ENCODE data around the gene CPTP. TPM values are rescaled to one million over a fixed set of nuclear protein-coding genes. Genes with fewer than 3 reads are reported as not detected.

The CPTP gene
- polyA plus RNA-seq, 1 experiment = 7.1 TPM

DNA sequence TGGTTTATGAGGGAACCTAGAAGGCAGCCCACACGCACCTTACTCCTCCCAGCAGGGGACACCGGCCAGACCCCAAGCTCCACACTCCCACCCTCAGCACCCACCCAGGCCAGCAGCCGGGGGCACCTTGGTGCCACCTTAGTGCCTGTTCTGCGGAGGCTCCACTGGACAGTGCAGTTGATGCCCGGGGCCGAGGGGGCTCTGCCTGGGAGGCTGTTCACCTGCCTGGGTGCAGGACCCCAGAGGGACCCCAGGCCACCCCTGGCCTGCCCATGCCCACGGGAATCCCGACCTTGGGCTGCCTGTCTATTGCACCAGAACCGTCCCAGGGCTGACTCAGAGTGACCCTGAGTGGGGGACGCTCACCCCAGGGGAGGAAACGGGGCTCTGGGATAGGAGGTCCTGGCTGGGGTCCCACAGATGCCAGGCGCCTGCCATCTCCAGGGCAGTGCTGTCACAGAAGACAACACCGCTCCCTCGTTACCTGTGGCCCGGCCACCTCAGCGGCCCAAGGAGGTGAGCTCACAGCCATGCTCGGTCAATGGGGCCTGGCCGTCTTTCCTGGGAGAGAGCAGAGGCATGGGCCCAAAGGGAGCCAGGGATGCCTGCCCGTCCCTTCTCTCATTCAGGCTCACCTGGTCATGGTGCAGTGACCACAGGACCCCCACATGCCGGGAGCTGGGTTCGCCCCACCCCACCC lies 43.7 kb upstream of the CPTP start:
- ChIA-PET POLR2A (no interaction called here), CTCF (no interaction called here)
- Histone ChIP-seq H3K9me3 (ENCODE audit: control insufficient read depth, insufficient read depth, low read length) (no peaks in the 10 kb centered on the region; the same call in 1 of the 2 replicates), H3K27me3 (ENCODE audit: control insufficient read depth, insufficient read depth, low read length) (no peaks in the 10 kb centered on the region), H3K27ac (ENCODE audit: low read depth, low read length) (no peak overlapping the region), H3K4me3 (ENCODE audit: low read depth, low read length) (no peak overlapping the region)
- TF ChIP-seq, protein P1, sequence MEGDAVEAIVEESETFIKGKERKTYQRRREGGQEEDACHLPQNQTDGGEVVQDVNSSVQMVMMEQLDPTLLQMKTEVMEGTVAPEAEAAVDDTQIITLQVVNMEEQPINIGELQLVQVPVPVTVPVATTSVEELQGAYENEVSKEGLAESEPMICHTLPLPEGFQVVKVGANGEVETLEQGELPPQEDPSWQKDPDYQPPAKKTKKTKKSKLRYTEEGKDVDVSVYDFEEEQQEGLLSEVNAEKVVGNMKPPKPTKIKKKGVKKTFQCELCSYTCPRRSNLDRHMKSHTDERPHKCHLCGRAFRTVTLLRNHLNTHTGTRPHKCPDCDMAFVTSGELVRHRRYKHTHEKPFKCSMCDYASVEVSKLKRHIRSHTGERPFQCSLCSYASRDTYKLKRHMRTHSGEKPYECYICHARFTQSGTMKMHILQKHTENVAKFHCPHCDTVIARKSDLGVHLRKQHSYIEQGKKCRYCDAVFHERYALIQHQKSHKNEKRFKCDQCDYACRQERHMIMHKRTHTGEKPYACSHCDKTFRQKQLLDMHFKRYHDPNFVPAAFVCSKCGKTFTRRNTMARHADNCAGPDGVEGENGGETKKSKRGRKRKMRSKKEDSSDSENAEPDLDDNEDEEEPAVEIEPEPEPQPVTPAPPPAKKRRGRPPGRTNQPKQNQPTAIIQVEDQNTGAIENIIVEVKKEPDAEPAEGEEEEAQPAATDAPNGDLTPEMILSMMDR (IDR thresholded peaks at IDR 0.05; ENCODE audit: low read depth, low read length) = no peak
- no peak for DNase-seq (ENCODE audit: low read depth, low spot score)

DNA sequence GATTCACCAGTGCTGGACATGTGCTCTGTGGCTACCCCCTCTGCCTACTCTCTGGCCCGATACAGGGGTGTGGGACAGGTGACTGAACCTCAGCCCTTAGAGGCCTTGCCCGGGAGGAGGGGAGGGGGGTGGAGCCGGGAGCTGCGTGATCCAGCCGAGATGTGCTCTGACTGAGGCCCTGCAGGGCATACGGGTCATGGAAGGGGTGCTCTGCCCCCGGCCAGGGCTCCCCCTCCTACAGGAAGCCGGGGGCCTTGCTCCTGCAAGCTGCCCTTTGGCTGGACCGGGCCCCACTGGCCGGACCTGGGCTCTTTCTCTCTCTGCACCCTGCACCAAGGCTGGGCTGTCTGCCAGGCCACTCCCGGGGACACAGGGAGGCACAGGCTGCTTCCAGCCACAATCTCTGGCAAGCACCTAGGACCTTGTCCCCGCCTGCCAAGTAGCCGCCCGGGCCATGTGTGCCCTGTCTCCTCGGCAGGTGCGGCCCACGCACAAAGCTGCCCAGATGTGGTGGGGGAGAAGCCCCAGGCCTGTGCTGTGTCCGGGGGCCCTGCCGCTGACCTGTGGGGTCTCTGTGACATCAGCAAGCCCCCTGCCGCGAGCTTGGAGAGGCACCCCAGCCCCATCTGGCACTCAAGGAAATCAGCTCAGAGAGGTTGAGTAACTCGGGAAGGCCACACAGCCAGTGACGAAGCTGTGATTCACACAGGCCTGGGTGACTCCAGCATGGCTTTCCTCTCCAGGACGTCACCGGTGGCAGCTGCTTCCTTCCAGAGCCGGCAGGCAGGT lies 42.9 kb upstream of the CPTP start:
- Histone ChIP-seq H3K4me3 (ENCODE audit: low read depth, low read length) (no peak overlapping the region), H3K27me3 (ENCODE audit: control insufficient read depth, insufficient read depth, low read length) (no peaks in the 10 kb centered on the region), H3K9me3 (ENCODE audit: control insufficient read depth, insufficient read depth, low read length) (no peaks in the 10 kb centered on the region; the same call in 1 of the 2 replicates), H3K27ac (ENCODE audit: low read depth, low read length) (no peak overlapping the region)
- CTCF ChIA-PET = no interaction called here
- POLR2A ChIA-PET = no interaction called here
- TF ChIP-seq, protein P1 (IDR thresholded peaks at IDR 0.05; ENCODE audit: low read depth, low read length) = no peak
- DNase-seq (ENCODE audit: low read depth, low spot score) = no peak

DNA sequence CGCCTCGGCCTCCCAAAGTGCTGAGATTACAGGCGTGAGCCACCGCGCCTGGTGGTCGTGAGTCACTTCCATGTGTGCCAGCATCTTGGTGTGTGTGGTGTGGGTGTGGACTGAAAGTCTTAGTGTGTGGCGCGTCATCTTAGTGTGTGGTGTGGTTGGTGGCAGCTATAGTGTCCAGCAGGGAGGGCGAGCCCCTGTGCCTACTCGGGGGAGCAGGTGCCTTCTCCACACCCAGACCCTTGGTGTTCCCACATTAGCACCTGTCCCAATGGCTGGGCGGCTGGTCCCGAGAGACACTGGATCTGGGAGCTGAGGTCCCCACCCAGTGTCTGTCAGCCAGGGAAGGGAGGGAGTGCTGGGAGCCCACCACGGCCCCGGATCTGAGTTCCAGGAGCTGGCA lies 41.6 kb upstream of the CPTP start:
- no peak for DNase-seq (ENCODE audit: low read depth, low spot score)
- H3K27me3 ChIP-seq (ENCODE audit: control insufficient read depth, insufficient read depth, low read length) = no peaks in the 10 kb centered on the region
- no peak overlapping the region for H3K4me3 ChIP-seq (ENCODE audit: low read depth, low read length)
- ChIA-PET CTCF (no interaction called here), POLR2A (interaction anchor here (0.7 kb wide), 1 partner anchor 203 kb away, joined by 5 read pairs; no protein-coding TSS in a partner anchor)
- no peak overlapping the region for H3K27ac ChIP-seq (ENCODE audit: low read depth, low read length)
- peaks cover 8% of the 10 kb centered on the region; the same call in 1 of the 2 replicates for H3K9me3 ChIP-seq (ENCODE audit: control insufficient read depth, insufficient read depth, low read length)
- TF ChIP-seq, protein P1 (IDR thresholded peaks at IDR 0.05; ENCODE audit: low read depth, low read length) = no peak

DNA sequence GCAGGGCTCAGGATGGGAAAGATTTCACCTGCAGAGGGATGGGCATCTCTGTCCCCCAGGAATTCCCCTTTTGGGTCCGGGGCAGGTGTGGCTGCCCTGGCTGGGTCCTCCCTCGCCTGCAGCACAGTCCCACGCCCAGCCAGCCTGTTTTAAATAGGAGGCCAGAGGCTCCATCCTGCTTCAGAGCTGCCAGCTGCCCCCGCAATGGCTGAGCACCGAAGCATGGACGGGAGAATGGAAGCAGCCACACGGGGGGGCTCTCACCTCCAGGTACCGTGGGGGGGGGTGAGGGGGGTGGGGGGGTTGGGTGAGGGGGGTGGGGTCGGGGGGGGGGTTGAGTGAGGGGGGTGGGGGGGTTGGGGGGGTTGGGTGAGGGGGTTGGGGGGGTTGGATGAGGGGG lies 40.8 kb upstream of the CPTP start:
- no peaks in the 10 kb centered on the region for H3K27me3 ChIP-seq (ENCODE audit: control insufficient read depth, insufficient read depth, low read length)
- DNase-seq (ENCODE audit: low read depth, low spot score) = no peak
- CTCF ChIA-PET = interaction anchor here (1.2 kb wide), 1 partner anchor 162 kb away, joined by 3 read pairs; no protein-coding TSS in a partner anchor
- H3K27ac ChIP-seq (ENCODE audit: low read depth, low read length) = no peak overlapping the region
- H3K9me3 ChIP-seq (ENCODE audit: control insufficient read depth, insufficient read depth, low read length) = peaks cover 14% of the 10 kb centered on the region; the same call in 1 of the 2 replicates
- POLR2A ChIA-PET = interaction anchor here (1.4 kb wide), 1 partner anchor 10 kb away, joined by 3 read pairs; the partner anchor contains the start of gene UBE2J2
- no peak overlapping the region for H3K4me3 ChIP-seq (ENCODE audit: low read depth, low read length)
- TF ChIP-seq, protein P1 (IDR thresholded peaks at IDR 0.05; ENCODE audit: low read depth, low read length) = no peak

All from AG04450 (cell line).